Neuron (in vitro differentiated cells): Measurements from ENCODE around the gene STARD5.

Experiments used
- H2AFZ ChIP-seq: one replicate; pipeline ENCODE4 v1.6.1; 2013; ENCODE audit warnings: low read depth, mild to moderate bottlenecking, inconsistent platforms, low read length, moderate library complexity
- H3K27me3 ChIP-seq: one replicate; pipeline ENCODE4 v1.6.1; 2013; ENCODE audit warnings: low read length; ENCODE audit not compliant: insufficient read depth
- H3K36me3 ChIP-seq: one replicate; pipeline ENCODE4 v1.6.1; 2013; ENCODE audit warnings: low read length; ENCODE audit not compliant: insufficient read depth
- H3K4me1 ChIP-seq: one replicate; pipeline ENCODE4 v1.6.1; 2013; ENCODE audit warnings: low read length; ENCODE audit not compliant: insufficient read depth
- H3K4me3 ChIP-seq: 2 replicates; pipeline ENCODE4 v1.5.1; 2013; ENCODE audit warnings: mild to moderate bottlenecking, low read length, moderate library complexity
- H3K9me3 ChIP-seq: one replicate; pipeline ENCODE4 v1.6.1; 2013; ENCODE audit warnings: low read length

The STARD5 gene

DNA sequence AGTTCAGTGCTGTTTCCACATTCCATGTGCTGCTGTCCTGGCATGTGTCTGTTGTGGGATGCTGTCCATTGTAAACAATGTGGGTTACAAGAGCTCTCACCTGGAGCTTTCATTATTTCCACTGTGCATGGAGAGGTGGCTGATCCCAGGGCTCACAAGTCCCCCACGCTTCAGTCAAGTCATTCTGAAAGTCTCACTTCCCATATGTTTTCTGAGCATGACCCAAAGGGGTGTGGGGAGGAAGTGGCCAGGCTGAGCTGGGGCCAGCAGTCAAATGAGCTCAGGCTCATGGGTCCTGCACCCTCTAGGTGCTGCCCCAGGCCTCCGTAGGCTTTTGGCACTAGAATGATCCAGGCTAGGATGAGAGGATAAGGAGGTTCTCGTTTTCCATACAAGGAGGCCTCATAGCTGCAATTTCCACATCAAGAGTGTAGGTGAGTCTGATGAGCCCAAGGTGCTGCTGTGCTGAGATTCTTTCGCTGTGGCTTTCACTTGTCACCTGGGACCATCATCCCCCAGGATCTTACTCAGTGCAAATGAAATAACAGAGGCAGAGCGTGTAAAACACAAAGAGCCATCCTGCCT is 22.0 kb downstream of the STARD5 start:
- peaks cover 14% of the 10 kb centered on the region for H3K27me3 ChIP-seq
- peaks cover 9% of the 10 kb centered on the region for H3K4me1 ChIP-seq
- H3K4me3 ChIP-seq: no peak overlapping the region
- no peaks in the 10 kb centered on the region for H3K9me3 ChIP-seq
- H2AFZ ChIP-seq: no peak overlapping the region
- H3K36me3 ChIP-seq: no peaks in the 10 kb centered on the region

DNA sequence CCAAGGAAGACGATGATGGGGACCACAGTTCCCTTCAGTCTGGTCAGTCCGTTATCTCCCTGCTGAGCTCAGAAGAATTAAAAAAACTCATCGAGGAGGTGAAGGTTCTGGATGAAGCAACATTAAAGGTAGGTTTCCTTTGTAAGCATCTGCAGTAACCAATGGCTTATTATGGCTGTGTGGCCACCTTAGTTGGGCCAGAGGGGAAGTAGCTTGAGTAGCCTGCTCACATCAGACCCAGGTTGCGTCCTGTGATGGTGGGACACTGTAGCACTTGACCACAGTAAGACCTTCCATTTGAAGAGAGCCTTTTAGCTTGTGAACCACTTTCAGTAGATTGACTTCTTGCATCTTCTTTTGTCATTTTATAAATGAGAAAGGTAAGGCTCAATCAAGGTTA is 22.6 kb downstream of the STARD5 start:
- no peaks in the 10 kb centered on the region for H3K9me3 ChIP-seq
- peaks cover 9% of the 10 kb centered on the region for H3K4me1 ChIP-seq
- H2AFZ ChIP-seq: no peak overlapping the region
- H3K4me3 ChIP-seq: no peak overlapping the region
- no peaks in the 10 kb centered on the region for H3K36me3 ChIP-seq
- peaks cover 14% of the 10 kb centered on the region for H3K27me3 ChIP-seq

DNA sequence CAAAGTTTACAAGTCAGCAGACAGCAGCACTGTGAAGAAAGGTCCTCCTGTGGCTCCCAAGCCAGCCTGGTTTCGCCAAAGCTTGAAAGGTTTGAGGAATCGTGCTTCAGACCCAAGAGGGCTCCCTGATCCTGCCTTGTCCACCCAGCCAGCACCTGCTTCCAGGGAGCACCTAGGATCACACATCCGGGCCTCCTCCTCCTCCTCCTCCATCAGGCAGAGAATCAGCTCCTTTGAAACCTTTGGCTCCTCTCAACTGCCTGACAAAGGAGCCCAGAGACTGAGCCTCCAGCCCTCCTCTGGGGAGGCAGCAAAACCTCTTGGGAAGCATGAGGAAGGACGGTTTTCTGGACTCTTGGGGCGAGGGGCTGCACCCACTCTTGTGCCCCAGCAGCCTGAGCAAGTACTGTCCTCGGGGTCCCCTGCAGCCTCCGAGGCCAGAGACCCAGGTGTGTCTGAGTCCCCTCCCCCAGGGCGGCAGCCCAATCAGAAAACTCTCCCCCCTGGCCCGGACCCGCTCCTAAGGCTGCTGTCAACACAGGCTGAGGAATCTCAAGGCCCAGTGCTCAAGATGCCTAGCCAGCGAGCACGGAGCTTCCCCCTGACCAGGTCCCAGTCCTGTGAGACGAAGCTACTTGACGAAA is 24.2 kb downstream of the STARD5 start:
- Histone ChIP-seq H3K9me3 (no peaks in the 10 kb centered on the region), H3K36me3 (no peaks in the 10 kb centered on the region), H3K27me3 (peaks cover 14% of the 10 kb centered on the region), H3K4me1 (peaks cover 9% of the 10 kb centered on the region), H3K4me3 (no peak overlapping the region), H2AFZ (no peak overlapping the region)

DNA sequence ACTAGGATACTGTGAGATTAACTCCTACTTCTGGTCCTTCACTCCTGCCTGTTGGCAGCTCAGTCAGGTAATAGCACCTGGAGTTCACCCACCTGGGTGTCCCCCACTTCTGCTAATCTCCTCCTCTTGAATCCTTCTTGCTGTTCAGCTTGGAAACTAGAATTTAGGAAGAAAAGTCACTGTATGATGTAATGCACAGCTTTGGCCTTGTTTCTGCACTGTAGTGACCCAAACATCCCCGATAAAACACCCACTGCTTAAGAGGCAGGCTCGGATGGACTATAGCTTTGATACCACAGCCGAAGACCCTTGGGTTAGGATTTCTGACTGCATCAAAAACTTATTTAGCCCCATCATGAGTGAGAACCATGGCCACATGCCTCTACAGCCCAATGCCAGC is 24.8 kb downstream of the STARD5 start:
- Histone ChIP-seq H3K27me3 (peaks cover 14% of the 10 kb centered on the region), H3K4me3 (no peak overlapping the region), H2AFZ (no peak overlapping the region), H3K9me3 (no peaks in the 10 kb centered on the region), H3K36me3 (no peaks in the 10 kb centered on the region), H3K4me1 (peaks cover 7% of the 10 kb centered on the region)

DNA sequence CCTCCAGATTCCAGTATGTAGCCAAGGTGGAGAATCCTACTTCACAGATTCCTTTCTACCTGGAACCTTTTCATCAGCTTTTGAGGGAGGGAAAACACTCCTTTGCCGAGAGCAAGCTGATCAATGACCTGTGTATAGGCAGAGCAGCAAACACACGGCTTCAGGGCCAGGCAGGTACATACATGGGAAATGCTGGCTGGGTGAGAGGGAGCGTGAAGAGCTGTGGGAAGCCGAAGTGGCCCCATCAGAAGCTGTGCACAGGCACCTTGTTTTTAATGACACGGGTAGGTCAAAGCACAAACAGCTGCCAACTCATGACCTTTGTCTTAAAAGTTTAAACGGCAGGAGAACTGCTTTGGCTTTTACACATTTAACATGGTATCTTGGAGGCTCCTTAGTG is 25.3 kb downstream of the STARD5 start:
- H3K27me3 ChIP-seq: peaks cover 14% of the 10 kb centered on the region
- no peak overlapping the region for H2AFZ ChIP-seq
- no peak overlapping the region for H3K4me3 ChIP-seq
- no peaks in the 10 kb centered on the region for H3K36me3 ChIP-seq
- H3K4me1 ChIP-seq: peaks cover 3% of the 10 kb centered on the region
- H3K9me3 ChIP-seq: no peaks in the 10 kb centered on the region

DNA sequence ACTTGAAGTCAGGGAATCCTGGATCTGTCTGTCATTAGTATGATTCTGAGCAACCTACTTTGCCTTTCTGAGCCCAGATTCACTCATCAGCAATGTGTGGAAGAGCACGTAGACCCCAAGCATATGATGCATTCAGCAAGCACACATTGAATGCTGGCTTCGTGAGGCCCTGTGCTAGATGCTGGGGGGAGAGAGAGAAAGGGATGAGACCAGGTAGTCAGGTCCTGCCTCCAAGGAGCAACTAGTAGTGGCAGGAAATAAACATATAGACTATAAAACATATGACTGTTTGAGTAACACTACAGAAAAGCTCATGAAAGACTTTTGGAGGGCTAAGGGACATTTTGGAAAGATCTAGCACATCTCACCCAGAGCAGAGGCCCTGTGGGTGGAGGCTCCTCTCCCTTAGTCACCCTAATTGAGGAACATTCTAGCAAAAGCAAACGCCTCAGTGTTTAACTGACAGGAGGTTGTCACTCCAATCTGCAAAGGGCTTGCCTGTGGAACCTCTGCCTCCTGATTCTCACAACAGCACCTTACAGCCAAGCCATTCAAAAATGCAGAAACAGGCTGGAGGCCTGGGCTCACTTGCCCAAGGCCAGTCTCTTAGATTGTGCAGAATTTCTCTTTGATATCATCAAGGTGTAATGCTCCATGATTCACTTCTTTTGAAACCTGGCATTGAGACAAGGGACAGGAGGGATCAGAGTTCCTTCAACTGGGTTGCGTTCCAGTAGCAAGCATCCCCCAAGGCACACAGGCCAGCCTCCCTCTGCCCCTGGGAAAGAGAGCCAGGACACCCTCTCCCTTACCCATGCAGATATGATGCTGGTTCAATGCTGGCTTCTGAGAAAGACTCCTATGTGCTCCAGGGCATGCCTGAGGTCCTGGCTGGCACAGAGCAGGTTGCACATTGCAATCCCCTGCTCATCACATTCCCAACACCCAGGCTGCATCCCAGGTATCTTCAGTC is 26.1 kb downstream of the STARD5 start:
- no peak overlapping the region for H2AFZ ChIP-seq
- peaks cover 14% of the 10 kb centered on the region for H3K27me3 ChIP-seq
- no peaks in the 10 kb centered on the region for H3K9me3 ChIP-seq
- H3K4me1 ChIP-seq: no peaks in the 10 kb centered on the region
- H3K4me3 ChIP-seq: no peak overlapping the region
- no peaks in the 10 kb centered on the region for H3K36me3 ChIP-seq

DNA sequence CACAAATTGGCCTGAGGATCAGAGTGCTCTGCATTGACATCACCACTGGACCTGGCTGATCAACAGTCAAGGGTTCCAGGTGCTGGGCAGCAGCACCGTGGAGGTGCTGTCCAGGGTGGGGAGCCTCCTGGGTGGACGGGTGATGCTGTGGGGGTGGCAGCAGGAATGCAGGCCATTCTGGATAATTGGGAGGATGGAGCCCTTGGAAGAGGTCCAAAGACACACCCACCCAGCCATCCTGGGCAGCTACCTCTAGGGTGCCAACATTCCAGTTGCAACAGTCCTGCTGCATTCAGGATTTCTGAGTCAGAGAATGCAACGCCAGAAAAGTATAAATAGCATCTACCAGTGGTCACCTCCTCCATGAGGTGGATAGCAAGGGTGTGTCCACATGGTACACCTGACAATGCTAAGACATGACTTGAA is 26.8 kb downstream of the STARD5 start:
- no peak overlapping the region for H3K4me3 ChIP-seq
- no peaks in the 10 kb centered on the region for H3K36me3 ChIP-seq
- H3K4me1 ChIP-seq: no peaks in the 10 kb centered on the region
- H2AFZ ChIP-seq: no peak overlapping the region
- peaks cover 14% of the 10 kb centered on the region for H3K27me3 ChIP-seq
- no peaks in the 10 kb centered on the region for H3K9me3 ChIP-seq

DNA sequence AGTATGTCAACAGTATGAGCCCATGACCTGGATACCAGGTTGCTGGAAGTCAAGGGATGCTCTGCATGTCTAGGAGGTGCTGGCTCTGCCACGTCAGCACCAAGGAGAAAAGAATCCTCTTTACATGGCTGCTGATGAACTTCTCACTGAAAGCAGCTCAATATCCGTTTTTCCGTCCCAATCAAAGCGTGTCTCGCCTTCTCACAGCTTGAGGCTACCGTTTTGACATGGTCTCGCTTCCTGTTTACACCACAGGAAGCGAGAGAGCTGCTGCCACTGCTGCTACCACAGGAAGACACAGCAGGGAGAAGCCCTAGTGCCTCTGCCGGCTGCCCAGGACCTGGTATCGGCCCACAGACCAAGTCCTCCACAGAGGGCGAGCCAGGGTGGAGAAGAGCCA is 27.3 kb downstream of the STARD5 start:
- H3K27me3 ChIP-seq: peaks cover 17% of the 10 kb centered on the region
- H2AFZ ChIP-seq: no peak overlapping the region
- H3K9me3 ChIP-seq: no peaks in the 10 kb centered on the region
- H3K4me1 ChIP-seq: no peaks in the 10 kb centered on the region
- no peaks in the 10 kb centered on the region for H3K36me3 ChIP-seq
- H3K4me3 ChIP-seq: no peak overlapping the region

DNA sequence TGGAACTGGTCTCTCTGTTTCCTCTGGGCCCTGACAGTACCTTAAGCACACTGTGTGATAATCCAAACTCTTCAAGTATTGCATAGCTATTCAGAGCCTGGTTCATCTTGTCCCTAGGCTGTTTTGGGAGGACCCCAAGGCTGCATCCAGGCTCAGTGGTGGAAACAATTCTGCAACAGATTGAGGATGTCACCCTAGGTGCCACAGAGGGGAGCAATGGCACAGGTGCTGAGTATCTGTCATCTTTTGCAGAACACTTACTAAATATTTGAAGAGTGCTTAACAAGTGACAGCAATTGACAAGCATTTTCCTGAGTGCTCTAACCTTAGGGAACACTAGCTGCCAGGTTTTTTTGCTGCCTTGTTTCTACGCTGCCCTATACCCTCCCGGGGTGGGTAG is 27.8 kb downstream of the STARD5 start:
- peaks cover 19% of the 10 kb centered on the region for H3K27me3 ChIP-seq
- no peaks in the 10 kb centered on the region for H3K9me3 ChIP-seq
- no peak overlapping the region for H3K4me3 ChIP-seq
- H3K4me1 ChIP-seq: no peaks in the 10 kb centered on the region
- H3K36me3 ChIP-seq: no peaks in the 10 kb centered on the region
- H2AFZ ChIP-seq: no peak overlapping the region

DNA sequence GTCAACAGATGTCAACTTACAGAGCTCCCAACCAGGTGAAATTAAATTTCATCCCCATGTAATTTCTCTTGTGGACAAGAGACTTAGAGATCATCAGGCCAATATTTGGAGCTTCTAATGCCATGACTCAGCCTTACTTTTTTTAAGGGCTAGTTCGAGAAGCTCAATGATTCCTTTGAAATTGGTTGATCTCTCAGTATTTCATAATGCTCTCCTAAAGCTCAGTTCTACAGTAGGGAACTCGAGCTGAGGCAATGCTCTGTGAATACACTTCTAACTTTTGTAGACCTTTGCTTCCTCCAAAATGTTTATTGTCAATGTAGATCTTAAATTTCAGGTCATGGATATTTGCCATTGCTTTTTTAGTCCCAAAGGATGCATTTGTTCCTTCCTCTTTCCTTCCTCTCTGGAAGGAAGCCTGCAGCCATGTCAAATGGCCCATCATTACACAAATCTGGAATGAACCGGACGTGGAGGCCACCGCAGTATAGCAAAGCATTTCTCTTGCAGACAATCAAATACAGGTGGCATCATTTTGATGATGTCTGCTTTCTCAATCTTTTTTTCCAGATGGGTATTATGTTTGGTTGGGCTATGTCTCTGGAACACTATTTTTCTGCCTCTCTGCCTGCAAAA is 28.3 kb downstream of the STARD5 start:
- H3K36me3 ChIP-seq: no peaks in the 10 kb centered on the region
- no peak overlapping the region for H2AFZ ChIP-seq
- H3K9me3 ChIP-seq: no peaks in the 10 kb centered on the region
- peaks cover 16% of the 10 kb centered on the region for H3K27me3 ChIP-seq
- H3K4me1 ChIP-seq: no peaks in the 10 kb centered on the region
- H3K4me3 ChIP-seq: no peak overlapping the region

DNA sequence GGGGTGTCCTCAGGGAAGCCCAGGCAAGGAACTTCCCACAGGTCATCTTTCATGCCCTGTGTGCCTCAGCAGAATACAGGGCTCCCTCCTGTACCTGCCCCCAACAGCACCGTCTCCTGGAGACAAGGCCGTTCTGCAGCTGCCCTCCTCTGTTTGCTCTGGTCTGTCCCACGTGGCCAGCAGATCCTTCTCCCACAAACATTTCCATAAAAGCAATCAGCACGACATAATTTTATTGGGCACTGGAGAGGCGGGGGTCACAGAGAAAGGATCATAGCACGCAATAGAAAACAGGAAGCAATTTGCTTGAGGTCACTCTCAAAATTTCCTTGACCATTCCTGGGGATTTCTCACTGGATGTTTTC is 29.4 kb downstream of the STARD5 start:
- no peaks in the 10 kb centered on the region for H3K36me3 ChIP-seq
- no peaks in the 10 kb centered on the region for H3K4me1 ChIP-seq
- no peak overlapping the region for H3K4me3 ChIP-seq
- no peak overlapping the region for H2AFZ ChIP-seq
- peaks cover 14% of the 10 kb centered on the region for H3K27me3 ChIP-seq
- no peaks in the 10 kb centered on the region for H3K9me3 ChIP-seq

DNA sequence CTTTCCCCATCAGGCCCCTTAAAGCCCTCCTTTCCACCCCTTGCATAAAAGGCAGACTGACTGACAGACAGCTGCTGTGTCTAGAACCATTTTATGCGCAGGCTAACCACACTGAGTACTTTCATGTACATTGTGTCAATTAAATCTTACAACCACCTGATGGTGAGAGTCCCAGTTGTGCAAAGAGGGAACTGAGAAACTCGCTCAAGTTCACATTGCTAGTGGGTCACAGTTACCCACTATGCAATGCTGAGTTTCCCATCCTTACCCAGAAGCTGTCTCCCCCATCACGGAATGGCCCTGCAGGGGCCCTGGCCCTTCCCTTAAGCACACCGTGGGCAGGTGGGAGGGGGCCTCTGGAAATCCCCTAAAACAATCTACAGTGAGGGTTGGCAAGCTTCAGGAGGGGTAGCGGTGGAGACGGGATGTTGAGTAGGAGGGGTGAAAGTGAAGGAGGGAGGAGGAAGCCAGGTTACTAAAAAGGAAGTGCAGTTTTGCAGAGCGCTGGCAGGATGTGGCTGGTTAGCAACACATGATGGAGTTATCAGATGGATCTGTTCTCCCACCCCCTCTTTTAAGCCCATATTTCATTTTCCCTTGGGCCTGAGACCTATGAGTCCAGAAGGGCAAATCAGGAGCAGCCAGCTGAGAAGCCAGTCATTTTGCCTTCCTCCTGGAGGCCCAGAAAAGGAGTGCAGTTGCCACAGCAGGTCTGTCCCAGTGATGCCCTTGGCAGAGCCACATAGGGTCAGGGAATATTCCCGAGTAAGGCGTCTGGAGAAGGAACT is 30.0 kb downstream of the STARD5 start:
- Histone ChIP-seq H2AFZ (no peak overlapping the region), H3K4me1 (no peaks in the 10 kb centered on the region), H3K36me3 (no peaks in the 10 kb centered on the region), H3K9me3 (no peaks in the 10 kb centered on the region), H3K4me3 (no peak overlapping the region), H3K27me3 (peaks cover 11% of the 10 kb centered on the region)
